ENCODE measurements around the gene CCDC88C.
"Not testable (repeated sequence)": the region's sequence is repeated elsewhere in the genome, so short reads cannot be mapped to it uniquely, and the experiment has no call there.

The CCDC88C gene

DNA sequence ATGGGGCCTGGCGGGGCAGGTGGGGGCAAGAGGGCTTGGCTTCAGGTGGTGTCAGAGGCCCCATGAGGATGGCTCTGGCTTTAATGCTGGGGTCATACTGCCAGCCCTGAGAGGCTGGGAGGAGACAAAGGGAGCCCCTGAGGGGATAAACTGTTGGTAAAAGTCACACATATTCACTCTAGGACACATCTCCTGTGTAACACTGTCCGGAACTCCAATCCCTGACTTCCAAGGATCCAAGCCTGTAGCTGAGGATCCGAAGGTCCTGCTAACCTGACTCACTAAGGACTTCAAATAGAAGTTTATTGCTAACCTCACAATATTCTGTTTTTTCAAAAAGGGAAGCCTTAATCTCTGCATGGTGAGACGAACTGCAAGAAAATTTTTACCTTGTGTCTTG lies 134.0 kb downstream of the CCDC88C start:
- FAIRE-seq = no peak

GRCh38 chr14:91282954-91283645 lies 134.5 kb downstream of the CCDC88C start:
- FAIRE-seq = no peak

DNA sequence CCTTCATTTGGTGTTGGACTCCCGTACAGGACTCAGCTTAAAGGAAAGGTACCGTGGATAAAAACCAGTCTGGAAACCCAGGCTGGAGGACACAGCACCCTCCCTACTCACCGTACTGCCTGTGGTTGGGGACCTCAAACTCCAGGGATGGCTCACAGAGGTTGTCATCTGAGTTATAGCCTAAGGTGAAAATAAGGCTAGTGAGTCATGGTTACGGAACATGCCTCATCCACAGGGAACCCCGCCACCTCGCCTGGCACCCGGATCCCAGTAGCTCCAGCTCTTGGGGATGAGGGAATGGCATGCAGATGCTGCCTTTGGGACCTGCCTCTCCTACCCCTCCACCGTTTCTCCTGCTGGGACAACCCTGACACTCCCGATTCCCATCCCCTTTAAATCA lies 136.3 kb downstream of the CCDC88C start:
- FAIRE-seq = no peak

DNA sequence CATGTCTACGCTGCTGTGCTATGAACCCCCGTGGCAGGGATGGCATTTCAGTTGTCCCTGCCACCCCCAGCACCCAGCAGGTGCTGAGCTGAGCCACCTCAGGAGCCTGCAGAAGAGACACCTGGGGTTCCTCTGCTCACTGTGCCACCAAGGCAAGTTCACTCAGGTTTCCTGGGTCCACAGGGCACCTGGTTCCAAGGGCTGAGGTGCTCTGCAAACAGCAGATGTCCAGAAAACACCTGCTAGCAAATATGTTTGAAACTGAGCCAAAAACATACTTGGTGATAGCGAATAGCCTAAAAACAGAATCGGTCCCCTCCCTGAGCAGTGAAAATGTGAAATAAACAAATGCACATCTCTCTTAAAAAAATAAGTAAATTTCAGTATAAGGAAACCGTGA lies 137.5 kb downstream of the CCDC88C start:
- FAIRE-seq = no peak

GRCh38 chr14:91279354-91279753 lies 138.3 kb downstream of the CCDC88C start:
- FAIRE-seq = no peak

- FAIRE-seq = no peak
Measured at GRCh38 chr14:91278383-91278715, 139.3 kb downstream of the CCDC88C start.

DNA sequence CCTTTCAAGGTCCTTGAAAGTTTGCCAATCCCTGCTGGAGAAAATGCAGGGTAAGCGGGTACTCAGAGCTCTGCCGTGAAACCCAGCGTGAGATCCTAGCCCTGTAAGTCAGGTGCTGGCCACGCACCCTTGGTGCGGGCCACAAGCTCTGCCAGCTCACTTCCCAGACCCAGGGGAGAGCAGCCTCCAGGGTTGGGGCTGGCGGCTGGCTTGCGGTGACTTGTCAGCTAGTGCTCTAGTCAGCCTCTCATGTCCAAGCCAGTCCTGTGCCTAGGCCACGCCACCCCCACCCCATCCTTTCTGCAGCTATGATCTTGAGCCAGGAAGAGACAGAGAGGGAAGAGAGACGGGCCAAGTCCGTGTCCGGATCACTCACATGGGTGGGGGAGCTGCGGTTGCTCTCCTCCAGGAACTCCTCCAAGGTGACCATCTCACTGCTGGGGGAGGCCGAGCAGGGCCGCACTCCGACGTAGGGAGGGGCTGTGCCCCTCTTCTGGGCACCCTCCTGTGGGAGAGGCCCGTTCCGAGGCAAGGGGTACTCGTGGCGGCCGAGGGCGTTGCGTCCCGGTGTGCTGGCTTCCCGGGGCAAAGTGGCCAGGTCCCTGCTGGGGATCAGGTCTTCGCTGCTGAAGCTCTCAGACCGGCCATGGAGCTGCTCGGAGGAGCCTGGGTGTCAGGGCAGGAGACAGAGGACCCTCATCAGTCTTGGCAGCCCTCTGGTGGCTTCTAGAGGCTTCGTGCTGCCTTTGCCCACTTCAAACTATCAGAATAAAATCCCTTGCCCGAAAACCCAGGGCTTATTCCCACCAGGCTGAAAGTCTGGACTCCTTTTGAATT lies 139.9 kb downstream of the CCDC88C start:
- FAIRE-seq = no peak

DNA sequence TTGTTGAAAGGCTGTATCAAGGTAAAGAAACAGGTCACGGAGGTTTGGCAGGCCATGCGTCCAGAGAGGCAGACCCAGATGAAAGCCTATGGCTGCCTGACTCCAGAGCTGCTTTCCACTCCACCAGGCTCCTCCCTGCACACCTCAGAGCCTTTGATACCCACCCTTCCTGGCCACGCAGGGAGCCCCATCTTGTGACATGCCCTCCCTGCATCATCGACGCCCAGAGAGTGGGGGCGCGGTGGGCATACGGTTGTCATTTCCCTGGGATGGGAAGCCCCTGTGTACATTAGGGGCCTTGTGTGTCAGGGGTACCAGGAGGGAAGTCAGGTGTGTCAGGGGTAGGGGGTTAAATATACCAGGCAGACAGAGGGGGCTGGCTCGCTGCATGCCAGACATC lies 142.8 kb downstream of the CCDC88C start:
- FAIRE-seq = no peak

GRCh38 chr14:91273885-91274273 lies 143.7 kb downstream of the CCDC88C start:
- no peak for FAIRE-seq

DNA sequence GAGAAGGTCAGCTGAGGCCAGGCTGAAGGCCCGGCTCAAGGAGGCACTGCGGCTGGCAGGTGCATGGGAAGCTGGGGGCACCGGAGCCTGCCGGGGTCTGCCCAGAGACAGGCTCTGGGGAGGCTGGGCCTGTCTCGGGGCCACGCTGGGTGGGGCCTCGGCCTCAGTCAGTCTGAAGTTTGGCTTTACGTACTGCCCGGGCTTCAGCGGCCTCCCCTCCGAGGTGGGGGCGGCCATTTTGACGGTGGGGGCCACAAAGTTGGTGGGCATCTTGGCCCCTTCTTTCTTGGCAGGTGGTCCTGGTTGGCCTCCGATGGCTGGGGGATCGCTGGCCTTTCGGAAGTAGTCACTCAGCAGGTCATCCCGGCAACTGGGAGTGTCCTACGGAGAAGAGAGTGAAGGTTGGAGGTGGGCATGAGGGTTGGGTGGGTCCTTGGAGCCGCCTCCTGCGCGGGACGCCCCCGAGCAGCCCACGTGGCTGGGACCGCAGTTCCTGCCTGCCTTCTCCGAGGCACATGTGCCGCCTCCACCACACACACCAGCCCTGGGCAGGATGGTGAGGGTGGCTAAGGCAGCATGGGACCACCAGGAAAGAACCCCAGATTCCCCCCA lies 144.2 kb downstream of the CCDC88C start:
- FAIRE-seq = no peak

GRCh38 chr14:91272341-91273272 lies 145.0 kb downstream of the CCDC88C start:
- no peak for FAIRE-seq

DNA sequence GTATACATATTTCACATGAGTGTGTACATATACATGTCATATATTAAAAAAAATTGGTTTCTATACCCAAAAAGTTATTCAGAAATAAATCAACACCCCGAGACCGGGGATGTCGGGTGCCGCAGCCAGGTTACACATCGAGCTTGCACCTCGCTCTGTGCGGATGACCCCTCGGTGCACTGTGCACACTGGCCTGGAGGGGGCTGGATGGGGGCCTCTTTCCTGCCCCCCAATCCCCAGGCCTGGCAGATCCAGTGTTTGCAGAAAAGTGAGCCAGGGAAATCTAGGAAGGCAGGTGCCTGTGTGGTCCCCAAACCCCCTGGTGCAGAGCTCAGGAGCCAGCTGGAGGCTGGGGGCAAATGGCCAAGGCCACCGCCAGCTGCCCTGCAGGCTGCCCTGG lies 146.0 kb downstream of the CCDC88C start:
- FAIRE-seq = no peak

DNA sequence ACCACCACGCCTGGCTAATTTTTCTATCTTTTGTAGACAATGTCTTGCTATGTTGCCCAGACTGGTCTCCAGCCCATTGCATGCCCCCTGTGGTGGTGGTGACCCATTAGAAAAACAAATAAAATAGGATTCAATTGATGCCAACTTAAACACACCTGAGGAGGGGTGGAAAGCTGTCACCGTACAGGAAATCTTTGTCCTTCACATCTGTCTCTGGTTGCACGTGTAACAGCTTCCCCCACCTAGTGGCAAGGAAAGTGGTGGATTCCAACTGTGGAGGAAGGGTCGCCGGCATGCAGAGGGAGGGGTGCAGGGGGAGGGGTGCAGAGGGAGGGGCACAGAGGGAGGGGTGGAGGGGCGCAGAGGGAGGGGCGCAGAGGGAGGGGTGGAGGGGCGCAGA lies 147.0 kb downstream of the CCDC88C start:
- FAIRE-seq = no peak

GRCh38 chr14:91270188-91270587 lies 147.4 kb downstream of the CCDC88C start:
- no peak for FAIRE-seq

- no peak for FAIRE-seq
Measured at GRCh38 chr14:91269076-91269991, 148.3 kb downstream of the CCDC88C start.

DNA sequence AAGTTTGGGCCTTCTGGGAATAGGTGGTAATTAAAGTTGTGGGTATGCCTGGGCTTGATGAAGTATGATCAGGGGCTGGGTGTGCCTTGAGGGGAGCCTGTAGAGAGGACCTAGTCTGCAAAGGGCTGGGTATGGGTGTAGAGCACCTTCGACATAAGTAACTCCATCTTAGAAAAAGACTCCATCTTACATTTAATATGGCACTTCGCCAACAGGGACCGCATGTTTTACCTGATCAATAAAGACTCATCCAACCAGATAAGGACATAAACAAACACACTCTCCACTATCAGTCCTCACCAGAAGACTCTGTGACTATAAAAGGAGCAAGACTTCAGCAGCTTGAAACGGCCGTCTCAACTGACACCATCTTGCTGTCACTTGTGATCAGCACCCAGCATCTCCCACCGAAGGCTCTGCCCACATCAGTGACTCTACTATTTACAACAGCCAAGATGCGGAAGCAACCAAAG lies 149.6 kb downstream of the CCDC88C start:
- FAIRE-seq = no peak

GRCh38 chr14:91266276-91266675 lies 151.3 kb downstream of the CCDC88C start:
- not testable (repeated sequence) for FAIRE-seq

- no peak for FAIRE-seq
Measured at GRCh38 chr14:91265404-91265803, 152.2 kb downstream of the CCDC88C start.

DNA sequence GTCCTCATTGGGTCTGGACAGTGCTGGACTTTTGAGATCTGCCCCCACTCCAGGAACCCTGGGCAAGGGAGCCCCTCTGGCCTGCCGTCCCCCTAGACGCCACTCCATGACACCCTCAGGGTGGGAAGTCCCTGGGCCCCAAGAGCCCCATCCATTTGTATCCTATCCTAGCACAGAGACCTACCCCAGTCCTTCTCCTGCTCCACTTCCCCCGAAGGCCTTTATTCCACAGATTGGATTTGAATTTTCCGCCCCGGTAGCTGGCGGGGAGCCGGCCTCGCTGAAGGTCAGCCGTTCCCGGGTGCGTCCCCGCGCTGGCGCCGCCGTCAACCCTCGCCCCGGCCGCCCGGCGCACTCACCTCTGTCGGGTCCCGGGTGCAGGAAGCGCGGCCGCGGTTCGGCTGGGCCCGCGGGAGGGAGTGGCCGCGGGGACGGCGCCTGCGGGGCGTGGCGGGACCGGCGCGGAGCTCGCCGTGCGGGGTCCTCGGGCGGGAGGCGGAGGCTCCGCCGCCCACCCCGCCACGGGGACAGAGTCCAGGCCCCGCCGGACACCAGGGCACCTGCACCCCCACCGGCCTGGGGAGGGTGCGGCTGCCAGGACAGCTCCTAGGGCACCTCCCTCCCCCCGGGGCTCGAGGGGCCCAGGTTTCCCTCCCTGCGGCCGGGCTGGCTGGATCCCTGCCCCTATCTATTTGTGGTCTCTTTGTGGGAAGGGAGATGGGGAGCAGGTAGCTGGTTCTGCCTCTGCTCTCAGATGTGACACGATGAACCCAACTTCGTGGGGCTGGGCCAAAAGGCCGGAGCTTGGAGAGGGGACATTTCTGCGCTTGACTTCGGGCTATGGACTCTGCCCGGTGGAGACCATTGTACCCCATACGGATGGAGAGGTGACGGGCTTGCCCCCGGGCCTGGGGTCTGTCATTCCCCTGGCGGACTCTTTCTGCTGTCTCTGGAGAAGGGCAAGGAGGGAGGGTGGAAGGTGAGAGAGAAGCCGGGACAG lies 153.2 kb downstream of the CCDC88C start:
- FAIRE-seq = no peak

DNA sequence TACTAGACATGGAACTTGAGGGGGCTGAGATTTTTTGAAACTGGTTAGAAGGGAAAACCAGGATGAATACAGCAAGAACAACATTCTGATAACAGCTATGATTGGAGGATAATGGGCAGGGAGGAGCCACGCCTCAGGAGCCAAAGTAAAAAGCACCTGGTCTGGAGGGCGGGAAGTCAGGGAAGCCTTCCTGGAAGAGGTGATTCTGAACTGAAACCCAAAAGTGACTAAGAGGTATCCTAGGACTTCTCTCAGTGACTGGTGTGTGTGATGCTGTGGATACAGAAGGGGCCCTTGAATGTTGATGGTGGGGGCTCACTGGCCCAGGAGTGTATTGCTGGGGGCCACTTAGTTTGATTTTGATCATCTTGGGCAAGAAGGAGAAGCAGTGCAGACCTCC lies 154.3 kb downstream of the CCDC88C start:
- no peak for FAIRE-seq
